ENCODE results near the gene SIRT2.

DNA sequence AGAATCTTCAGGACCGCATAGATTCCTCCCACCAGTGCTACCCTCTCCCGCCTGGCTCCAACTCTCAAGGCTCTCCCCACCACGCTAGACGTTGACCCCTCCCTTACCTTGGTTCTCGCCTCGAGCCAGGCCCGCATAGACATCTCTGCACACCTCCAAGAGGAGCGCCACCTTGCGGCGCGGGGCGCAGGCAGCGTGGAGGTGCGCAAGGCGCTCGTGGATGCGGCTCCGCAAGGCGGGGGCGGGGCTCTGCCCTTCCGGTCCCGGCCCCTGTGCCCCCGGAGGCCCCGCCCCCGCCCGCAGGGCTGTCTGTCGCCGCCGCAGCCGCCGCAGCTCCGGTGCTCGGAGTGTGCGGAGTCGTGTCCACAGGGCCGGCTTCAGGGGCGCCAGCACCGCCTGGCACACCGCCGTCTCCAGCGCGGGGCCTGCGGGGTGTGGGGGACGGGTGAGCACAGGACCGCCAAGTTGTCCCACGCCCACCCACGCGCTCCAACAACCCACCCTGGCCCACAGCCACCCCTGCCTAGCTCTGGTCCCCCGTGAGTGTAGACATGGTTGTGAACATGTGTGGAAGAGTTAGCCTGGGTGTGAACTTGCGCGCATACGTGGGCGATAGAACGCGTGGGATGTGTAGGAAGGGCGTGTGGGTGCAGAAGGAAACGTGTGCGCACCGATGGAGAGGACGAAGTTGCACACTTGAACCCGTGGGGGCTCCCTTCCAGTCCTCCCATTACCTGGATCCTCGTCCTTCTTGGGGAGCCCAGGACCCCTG, 29.4 kb downstream of the SIRT2 start:
- TF ChIP-seq, protein P1, sequence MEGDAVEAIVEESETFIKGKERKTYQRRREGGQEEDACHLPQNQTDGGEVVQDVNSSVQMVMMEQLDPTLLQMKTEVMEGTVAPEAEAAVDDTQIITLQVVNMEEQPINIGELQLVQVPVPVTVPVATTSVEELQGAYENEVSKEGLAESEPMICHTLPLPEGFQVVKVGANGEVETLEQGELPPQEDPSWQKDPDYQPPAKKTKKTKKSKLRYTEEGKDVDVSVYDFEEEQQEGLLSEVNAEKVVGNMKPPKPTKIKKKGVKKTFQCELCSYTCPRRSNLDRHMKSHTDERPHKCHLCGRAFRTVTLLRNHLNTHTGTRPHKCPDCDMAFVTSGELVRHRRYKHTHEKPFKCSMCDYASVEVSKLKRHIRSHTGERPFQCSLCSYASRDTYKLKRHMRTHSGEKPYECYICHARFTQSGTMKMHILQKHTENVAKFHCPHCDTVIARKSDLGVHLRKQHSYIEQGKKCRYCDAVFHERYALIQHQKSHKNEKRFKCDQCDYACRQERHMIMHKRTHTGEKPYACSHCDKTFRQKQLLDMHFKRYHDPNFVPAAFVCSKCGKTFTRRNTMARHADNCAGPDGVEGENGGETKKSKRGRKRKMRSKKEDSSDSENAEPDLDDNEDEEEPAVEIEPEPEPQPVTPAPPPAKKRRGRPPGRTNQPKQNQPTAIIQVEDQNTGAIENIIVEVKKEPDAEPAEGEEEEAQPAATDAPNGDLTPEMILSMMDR (optimal IDR thresholded peaks at IDR 0.05 in 1 of 3, IDR thresholded peaks at IDR 0.05 in 1 of 3, conservative IDR thresholded peaks at IDR 0.05 in 1 of 3; ENCODE audit: extremely low read depth in 1 of 3, insufficient read depth in 2 of 3, low read length in 3 of 3) = peak; percentile 57 to 89 (median 77)
- TF ChIP-seq EZH2 (IDR thresholded peaks at IDR 0.05; ENCODE audit: low read length) = no peak
